Measurements from ENCODE around the gene FLNC.

Gene FLNC

DNA sequence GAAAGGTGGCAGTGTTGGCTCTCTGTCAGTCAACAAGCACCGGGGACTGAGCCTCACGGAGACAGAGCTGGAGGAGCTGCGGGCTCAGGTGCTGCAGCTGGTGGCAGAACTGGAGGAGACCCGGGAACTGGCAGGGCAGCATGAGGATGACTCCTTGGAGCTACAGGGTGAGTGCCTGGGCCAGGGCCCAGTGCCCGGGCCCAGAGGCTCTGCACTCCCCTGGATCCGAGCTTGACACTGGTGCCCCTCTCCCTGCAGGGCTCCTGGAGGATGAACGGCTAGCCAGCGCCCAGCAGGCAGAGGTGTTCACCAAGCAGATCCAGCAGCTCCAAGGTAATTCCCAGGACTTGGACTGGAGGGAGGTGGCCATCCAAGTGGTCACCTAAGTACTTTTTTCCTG, 35.8 kb upstream of the FLNC start:
- TF ChIP-seq, protein P1, sequence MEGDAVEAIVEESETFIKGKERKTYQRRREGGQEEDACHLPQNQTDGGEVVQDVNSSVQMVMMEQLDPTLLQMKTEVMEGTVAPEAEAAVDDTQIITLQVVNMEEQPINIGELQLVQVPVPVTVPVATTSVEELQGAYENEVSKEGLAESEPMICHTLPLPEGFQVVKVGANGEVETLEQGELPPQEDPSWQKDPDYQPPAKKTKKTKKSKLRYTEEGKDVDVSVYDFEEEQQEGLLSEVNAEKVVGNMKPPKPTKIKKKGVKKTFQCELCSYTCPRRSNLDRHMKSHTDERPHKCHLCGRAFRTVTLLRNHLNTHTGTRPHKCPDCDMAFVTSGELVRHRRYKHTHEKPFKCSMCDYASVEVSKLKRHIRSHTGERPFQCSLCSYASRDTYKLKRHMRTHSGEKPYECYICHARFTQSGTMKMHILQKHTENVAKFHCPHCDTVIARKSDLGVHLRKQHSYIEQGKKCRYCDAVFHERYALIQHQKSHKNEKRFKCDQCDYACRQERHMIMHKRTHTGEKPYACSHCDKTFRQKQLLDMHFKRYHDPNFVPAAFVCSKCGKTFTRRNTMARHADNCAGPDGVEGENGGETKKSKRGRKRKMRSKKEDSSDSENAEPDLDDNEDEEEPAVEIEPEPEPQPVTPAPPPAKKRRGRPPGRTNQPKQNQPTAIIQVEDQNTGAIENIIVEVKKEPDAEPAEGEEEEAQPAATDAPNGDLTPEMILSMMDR (IDR thresholded peaks at IDR 0.05; ENCODE audit: extremely low read depth, missing control alignments): no peak
- no peak for DNase-seq (ENCODE audit: low spot score)

DNA sequence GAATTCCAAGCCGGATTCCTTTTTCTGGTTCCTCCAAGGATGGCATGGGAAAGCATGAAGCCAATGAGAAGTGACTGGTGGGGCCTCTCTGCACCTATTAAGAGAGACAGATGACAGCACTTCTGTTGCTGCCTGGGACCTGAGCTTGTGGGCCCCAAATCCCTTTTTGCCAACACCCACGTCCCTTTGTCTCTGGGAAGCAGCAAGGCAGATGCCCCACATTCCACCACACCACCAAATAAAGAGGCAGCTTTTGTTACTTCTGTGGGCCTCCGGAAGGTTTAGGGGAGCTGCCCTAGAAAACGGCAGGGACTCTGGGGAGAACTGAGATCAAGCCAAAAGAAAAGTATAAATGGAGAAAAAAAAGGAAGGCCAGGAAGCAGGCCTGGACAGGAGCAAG, 35.1 kb upstream of the FLNC start:
- TF ChIP-seq, protein P1 (IDR thresholded peaks at IDR 0.05; ENCODE audit: extremely low read depth, missing control alignments): no peak
- no peak for DNase-seq (ENCODE audit: low spot score)

DNA sequence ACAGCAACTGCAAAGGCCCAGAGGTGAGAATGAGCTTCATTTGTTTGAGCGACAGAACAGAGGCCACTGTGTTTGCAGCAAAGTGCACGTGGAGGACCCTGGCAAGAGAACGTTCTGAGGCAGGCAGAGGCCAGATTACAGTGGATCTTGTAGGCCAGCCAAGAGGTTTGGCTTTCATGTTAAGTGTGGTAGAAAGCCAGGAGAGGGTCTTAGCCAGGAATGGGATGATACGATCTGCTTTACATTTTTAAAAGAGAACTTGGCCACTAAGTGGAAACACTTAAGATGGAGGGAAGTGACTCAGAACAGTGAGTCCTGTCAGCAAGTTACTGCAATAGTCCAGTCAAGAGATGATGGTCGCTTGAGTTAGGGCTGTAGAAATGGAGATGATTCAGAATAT, 33.9 kb upstream of the FLNC start:
- TF ChIP-seq, protein P1 (IDR thresholded peaks at IDR 0.05; ENCODE audit: extremely low read depth, missing control alignments): no peak
- no peak for DNase-seq (ENCODE audit: low spot score)

DNA sequence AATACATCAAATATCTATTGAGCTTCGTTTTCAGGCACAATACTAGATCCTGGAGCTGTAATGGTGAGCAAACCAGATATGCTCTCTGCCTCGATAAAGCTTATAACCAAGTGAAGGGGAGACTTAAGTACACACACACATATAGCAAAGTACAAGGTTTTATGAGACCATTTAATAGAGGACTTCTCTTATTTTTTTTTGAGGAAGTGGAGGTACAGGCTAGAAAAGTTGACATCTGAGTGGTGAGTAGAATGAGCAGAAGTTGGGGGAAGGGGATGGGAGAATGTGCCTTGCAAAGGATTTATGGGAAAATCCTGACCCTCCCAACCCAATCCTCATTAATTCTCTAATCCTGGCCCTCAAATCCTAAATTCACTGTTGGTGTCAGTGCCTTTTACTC, 30.8 kb upstream of the FLNC start:
- TF ChIP-seq, protein P1 (IDR thresholded peaks at IDR 0.05; ENCODE audit: extremely low read depth, missing control alignments): no peak
- DNase-seq (ENCODE audit: low spot score): no peak

DNA sequence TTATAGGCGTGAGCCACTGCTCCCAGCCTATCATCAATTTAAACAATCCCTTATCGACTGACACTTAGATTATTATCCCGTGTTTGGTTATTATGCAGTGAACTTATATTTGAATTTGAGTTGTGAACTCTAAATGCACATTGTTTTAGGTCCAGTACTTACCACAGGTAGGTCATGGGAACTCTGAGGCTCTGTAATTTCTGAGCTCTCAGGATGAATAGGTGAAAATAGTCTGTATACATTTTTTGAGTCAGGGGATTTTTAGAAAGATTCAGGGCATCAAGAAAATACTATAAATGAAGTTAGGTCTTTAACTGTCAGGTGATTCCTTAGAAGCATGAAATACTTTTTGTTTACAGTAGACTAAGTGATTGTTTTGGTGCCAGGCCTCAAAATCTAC, 29.6 kb upstream of the FLNC start:
- DNase-seq (ENCODE audit: low spot score): no peak
- TF ChIP-seq, protein P1 (IDR thresholded peaks at IDR 0.05; ENCODE audit: extremely low read depth, missing control alignments): no peak

DNA sequence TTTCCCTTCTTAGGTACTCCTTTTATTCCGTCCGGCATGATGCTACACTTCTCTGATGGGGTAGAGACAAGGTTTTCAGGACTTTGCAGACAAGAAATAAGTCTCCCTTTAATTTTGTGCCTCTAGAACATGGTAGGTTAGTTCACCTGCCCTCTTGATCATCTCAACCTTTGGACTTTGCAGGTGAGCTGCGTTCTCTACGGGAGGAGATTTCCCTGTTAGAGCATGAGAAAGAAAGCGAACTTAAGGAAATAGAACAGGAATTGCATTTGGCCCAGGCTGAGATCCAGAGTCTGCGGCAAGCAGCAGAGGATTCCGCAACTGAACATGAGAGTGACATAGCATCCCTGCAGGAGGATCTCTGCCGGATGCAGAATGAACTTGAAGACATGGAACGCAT, 29.2 kb upstream of the FLNC start:
- DNase-seq (ENCODE audit: low spot score): no peak

DNA sequence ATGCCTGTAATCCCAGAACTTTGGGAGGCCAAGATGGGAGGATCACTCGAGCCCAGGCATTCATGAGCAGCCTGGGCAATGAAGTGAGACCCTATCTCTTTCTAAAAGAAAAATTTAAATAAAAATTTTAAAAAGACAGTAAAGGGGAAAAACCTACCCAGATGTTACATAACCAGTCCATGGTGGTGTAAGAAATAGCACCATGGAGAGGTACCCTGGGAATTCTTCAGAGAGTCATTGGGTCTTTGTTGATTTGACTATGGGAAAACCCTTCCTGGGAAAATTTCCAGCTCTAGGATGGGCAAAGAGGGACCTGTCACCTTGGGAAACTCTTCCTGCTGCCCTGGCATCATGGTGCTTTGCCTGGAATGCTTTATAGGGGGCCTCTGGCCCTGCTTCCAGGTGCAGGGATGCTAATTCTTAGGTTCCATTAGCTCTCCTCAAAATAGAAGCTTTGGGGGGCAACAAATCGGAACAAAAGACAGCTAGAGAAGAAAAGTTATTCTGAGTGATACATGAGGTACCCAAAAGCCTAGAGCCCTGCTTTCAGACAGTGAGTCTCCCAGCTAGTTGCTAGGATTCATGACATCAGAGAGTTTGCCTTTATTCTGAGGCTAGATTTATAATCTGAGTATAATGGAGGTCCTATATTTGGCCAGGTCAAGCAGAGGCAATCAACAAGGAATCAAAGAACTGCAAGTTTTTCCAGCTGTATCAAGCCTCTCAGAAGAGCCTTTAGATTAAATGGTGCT, 28.4 kb upstream of the FLNC start:
- DNase-seq (ENCODE audit: low spot score): no peak
- TF ChIP-seq, protein P1 (IDR thresholded peaks at IDR 0.05; ENCODE audit: extremely low read depth, missing control alignments): no peak

More for the DNA sequence above, 29.2 kb upstream of the FLNC start:
- TF ChIP-seq, protein P1 (IDR thresholded peaks at IDR 0.05; ENCODE audit: extremely low read depth, missing control alignments): no peak
